Measurements from ENCODE around the gene CWC22.
"Not testable (repeated sequence)": the region's sequence is repeated elsewhere in the genome, so short reads cannot be mapped to it uniquely, and the experiment has no call there.

The CWC22 gene

DNA sequence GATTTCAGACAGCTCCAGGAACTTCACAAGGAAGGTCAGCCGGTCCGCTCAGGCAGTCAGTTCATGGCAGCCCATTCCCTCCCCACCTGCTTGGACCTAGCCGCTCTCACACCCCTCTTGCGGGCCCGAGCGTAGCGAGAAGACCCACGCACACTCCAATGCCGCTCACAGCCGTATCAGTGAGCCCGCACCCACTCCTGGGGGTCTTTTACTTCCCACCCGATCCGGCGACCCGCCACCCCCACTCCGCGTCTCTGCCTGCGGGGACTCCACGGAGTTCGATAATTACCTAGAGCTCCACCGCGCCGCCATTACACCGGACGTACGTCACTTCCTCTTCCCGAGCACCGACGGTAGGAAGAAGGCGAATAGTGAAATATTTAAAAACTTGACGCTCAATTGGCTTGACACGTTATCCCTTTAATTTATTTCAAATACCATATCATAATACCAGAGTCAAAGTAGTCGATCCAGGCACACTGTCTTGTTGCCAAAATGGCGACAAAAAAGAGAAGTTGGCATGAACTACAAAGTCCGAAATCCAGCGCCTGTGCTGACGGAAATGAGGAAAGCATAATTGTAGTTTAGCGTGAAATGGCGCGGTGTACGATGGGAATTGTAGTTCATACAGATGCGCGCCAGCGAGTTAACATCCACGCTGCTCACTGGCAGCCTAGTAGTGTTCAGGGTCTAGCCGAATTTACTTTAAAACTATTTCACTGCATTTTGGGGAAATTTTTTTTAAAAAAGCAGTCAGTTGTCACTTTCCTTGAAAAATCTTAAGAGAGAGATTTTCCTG lies at the start of gene CWC22:
TSS of gene CWC22 (minus strand) at position 517 of the 799 bp plus-strand sequence. CDS start 13,956 bp downstream, outside the sequence.
- DNase-seq = peak; percentile 90

- DNase-seq = no peak
Measured at GRCh38 chr2:180056367-180057118, 49.4 kb upstream of the CWC22 start.

DNA sequence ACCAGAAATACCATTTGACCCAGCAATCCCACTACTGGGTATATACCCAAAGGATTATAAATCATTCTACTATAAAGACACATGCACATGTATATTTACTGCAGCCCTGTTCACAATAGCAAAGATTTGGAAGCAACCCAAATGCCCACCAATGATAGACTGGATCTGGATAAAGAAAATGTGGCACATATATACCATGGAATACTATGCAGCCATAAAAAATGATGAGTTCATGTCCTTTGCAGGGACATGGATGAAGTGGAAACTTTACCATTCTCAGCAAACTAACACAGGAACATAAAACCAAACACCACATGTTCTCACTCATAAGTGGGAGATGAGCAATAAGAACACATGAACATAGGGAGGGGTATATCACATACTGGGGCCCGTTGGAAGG lies 47.5 kb upstream of the CWC22 start:
- DNase-seq = not testable (repeated sequence)

- DNase-seq = peak; percentile 30
Measured at GRCh38 chr2:180050246-180050645, 43.1 kb upstream of the CWC22 start.

DNA sequence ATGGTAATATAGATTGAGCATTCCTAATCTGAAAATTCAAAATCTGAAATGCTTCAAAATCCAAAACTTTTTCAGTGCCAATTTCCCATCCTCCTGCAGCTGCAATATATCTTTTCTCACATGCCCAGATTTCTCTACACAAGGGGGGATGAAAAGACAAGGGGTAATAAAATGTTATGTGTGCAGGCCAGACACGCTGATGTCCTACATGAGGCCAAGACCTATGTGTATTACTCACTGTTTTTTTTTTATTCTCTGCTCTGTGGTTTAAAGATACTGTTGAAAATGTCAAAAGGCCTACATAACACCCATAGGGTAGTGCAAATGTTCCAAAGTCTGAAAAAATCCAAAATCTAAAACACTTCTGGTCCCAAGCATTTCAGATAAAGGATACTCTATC lies 41.2 kb upstream of the CWC22 start:
- peak; percentile 26 for DNase-seq

DNA sequence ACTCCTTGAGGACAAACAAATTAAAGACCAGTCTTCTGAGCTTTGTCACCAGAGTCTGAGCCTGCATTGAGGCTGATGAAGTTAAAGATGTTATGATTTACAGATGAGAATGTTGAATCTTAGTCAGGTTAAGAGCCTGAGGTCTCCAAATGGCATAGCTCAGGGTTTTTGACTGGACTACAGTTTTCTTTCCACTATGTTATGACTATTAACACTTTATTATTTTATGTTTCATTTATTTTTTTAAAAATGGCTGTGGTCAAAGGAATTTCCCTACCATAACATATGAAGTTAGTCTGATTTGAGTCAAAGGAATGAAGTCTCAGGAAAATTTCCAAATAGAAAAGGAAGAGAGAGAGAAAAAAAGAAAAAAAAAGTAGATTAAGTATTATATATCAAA lies 39.7 kb upstream of the CWC22 start:
- DNase-seq = no peak

DNA sequence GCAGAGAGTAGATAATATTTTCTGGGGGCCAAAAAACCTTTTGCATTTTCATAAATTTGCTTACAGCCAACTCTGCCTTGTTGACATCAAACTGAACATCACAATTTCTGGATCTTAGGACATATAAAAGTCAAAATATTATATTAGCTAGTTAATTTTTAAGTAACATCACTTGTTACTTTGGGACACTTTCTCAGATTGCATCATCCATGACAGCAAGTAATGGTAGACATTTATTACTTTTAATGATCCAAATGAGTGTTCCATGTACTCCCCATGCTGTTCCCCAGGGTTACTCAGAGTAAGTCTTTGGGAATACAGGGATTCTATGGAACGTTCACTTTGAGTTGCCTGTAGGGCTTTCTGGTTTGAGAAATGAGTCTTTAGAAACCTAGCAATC lies 39.1 kb upstream of the CWC22 start:
- DNase-seq = no peak

- DNase-seq = peak; percentile 94
Measured at GRCh38 chr2:180040146-180040925, 33.2 kb upstream of the CWC22 start.

- no peak for DNase-seq
Measured at GRCh38 chr2:180038997-180039396, 31.9 kb upstream of the CWC22 start.

GRCh38 chr2:180033993-180034894 lies 27.1 kb upstream of the CWC22 start:
- peak; percentile 13 for DNase-seq

GRCh38 chr2:180029575-180029974 lies 22.5 kb upstream of the CWC22 start:
- DNase-seq = no peak

GRCh38 chr2:180021850-180022249 lies 14.8 kb upstream of the CWC22 start:
- DNase-seq = no peak

DNA sequence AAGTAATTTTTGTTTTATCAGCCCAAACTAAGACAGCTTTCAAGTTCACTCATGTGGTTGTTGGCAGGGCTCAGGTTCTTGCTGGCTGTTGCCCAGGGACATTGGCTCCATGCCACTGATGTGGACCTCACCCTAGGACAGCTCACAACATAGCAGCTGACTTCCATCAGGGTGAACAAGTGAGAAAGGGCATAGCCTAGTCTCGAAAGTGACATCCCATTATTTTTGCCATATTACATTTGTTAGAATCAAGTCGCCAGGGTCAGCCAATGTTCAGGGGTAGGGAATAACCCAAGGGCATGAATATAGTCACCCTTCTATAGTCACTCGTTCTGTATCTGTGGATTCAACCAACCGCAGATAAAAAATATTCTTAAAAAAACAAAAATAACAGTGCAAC lies 10.7 kb upstream of the CWC22 start:
- DNase-seq = peak; percentile 9

DNA sequence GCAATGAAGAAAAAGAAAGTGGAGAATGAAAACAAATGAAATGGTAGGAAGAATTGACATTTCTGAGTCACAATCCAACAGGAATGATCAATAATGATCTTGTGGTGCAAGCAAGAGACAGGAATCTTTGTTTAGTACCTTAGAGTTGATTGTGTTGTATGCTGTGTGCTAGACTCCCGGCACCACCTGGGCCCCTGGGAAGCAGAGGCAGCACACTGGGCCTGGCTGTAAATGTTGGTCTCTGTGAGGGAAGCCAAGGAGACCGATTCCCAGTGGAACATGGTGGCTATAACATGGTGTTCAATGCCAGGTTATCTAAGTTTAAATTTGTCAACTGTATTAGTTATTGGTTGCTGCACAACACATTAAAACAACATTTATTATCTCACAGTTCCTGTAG lies 9.8 kb upstream of the CWC22 start:
- DNase-seq = no peak

DNA sequence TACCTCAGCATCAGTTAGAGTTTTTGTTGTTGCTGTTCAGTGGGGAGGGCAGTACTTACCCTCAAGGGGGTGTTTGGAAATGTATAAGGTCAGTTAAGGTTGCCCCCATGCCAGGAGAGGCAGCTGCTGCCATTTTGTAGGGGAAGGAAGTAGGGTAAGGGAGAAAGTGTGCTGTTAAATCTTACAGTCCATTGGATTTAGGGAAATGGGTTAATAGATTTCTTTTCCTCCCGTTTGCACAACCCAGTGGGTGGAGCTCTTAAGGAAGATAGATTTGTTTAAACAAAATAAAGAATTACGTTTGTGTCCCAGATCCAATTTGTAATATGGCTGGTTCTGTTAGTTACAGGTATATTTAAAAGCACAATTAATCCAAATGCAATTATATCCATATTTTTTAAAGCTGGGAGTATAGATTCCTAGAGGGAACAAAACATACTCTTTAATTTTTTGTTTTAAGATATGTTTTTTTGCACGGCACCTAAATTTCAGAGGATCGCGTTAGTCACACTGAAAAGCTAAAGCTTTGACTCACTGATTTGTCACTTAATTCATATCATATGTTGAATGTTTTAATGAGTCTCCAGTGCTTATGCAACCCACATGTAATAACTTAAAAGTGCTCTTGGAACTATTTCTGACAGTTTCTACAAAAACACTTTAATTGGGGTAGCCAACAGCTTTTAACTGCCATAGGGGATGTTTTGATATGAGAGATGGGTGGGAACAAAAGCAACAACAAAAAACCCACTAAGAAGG lies 9.0 kb upstream of the CWC22 start:
- DNase-seq = peak; percentile 91

DNA sequence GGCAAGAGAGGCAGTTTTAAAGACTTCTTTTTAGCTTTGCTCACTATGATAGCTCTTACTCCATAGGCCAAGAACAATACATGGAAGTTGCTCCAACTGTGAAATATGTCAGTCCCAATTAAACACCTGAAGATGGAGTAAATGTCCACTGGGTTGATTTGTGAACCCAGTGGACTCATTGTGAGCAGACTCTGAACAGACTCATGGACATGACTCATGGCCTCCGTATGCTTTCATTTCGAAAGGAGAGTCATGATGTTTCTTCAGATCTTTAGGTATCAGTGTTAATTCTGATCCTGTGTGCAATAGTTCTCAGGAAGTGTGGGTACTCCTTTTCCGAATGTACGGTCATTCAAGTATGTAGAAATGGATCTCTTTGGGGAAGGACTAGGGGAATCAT lies 5.4 kb upstream of the CWC22 start:
- peak; percentile 88 for DNase-seq

- peak; percentile 26 for DNase-seq
Measured at GRCh38 chr2:180010701-180011100, 3.6 kb upstream of the CWC22 start.

- no peak for DNase-seq
Measured at GRCh38 chr2:180006231-180006630, 866 bp downstream of the CWC22 start.

DNA sequence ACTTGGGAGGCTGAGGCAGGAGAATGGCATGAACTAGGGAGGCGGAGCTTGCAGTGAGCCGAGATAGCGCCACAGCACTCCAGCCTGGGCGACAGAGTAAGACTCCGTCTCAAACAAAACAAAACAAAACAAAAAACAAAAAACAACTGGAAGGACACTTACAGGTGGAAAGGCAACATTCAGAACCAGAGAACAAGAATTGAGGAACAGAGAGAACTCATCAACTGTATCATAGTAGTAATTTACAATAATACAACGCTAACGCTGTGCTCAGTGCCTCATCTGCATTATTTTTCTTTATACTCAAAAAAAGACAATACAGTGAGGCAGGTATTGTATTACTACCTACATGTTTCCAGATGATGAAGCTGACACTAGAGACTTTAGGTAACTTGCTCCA lies 1.6 kb downstream of the CWC22 start:
- DNase-seq = not testable (repeated sequence)

GRCh38 chr2:180004731-180005130 lies 2.4 kb downstream of the CWC22 start:
- DNase-seq = no peak

GRCh38 chr2:180003559-180003958 lies 3.5 kb downstream of the CWC22 start:
- DNase-seq = no peak

DNA sequence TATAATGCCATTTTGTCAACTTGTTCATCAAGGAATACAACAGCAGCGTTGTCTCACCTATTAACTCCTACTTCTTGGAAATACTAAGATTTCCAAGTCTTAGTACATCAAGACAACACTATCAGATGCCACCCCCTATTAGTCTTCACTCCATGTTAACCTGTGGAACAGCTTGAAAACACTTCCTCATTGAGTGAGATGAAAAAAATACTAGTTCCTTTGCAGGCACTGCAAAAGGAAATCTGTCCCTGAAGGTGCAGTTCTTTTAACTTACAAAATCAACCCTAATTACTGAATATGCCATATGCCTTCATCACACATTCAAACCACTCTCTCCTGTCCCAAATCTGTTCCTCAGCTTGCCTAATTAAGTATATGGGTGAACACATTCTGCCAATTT lies 4.0 kb downstream of the CWC22 start:
- DNase-seq = no peak

Measured in HCEC 1CT (cell line).